Activated T-cell treated with anti-CD3 and anti-CD28 coated beads, Interleukin-2, amount 50 U/mL, for 4 hours (primary cell): ENCODE data around the gene PRKCE. TPM values are rescaled to one million over a fixed set of nuclear protein-coding genes. Genes with fewer than 3 reads are reported as not detected.

ENCODE experiments used
- ATAC-seq, 2 donors: fragments of 200-7000 bp; cut with Tn5 transposase; one replicate each; pipeline ENCODE4 v1.10.0; 2021
- DNase-seq: peaks from one replicate; pipeline ENCODE4 v3.0.0-alpha.2; 2020
- H3K27me3 Mint-ChIP-seq: one replicate; pipeline ENCODE4 v1.8.0; 2021; ENCODE audit warnings: low read depth, mixed read lengths
- H3K36me3 Mint-ChIP-seq: one replicate; pipeline ENCODE4 v1.8.0; 2022; ENCODE audit warnings: mixed read lengths; ENCODE audit not compliant: insufficient read depth
- H3K4me1 Mint-ChIP-seq: one replicate; pipeline ENCODE4 v1.8.0; 2021; ENCODE audit warnings: low read depth, mixed read lengths
- H3K4me3 Mint-ChIP-seq: one replicate; pipeline ENCODE4 v1.8.0; 2021; ENCODE audit warnings: mild to moderate bottlenecking, moderate library complexity, mixed read lengths
- H3K9me3 Mint-ChIP-seq: one replicate; pipeline ENCODE4 v1.8.0; 2021; ENCODE audit warnings: mixed read lengths
- total RNA-seq, 3 donors: library from RNA; stranded (reverse); gene quantifications; one replicate each; pipeline ENCODE4 v1.2.1, GENCODE V29; 2021

PRKCE gene
- total RNA-seq, 3 donors from 2014 or later = 9.1 to 9.5 (median 9.2) TPM

DNA sequence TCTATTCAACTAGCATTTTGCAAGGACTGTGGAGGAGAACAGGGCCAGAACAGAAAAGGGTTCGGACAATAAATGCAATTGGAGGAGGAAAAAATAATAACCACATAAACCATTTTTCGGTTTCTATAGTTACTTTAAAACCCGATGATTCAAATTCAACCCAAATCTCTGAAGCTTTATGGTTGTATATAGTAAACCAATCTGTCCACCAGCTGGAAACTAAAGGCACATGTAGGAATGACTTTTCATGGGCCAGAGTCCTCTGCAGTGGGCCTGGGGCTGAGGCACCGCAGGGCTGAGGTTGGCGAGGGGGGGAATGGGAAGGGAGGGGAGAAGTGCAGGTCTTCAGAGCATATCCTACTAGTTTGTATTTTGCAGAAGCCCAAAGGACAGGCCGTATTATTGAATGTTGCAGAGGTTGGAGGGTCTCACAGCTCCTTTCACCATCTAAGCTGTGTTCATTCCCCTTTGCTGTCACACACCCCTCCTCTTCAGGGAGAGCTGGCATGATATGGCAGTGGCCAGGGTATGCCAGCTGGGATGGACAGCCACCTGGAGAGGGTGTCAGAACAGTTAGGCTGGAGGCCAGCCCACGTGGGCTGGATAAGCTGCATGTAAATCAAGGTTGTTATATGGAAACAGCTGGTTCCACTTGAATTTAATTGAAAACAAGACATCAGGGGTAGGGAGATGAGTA, 267.1 kb downstream of the PRKCE start:
- ATAC-seq (no peak), DNase-seq (no peak)
- Mint-ChIP-seq H3K36me3 (no peaks in the 10 kb centered on the region), H3K9me3 (no peaks in the 10 kb centered on the region), H3K27me3 (no peaks in the 10 kb centered on the region), H3K4me3 (no peak overlapping the region), H3K4me1 (peaks cover 7% of the 10 kb centered on the region)

DNA sequence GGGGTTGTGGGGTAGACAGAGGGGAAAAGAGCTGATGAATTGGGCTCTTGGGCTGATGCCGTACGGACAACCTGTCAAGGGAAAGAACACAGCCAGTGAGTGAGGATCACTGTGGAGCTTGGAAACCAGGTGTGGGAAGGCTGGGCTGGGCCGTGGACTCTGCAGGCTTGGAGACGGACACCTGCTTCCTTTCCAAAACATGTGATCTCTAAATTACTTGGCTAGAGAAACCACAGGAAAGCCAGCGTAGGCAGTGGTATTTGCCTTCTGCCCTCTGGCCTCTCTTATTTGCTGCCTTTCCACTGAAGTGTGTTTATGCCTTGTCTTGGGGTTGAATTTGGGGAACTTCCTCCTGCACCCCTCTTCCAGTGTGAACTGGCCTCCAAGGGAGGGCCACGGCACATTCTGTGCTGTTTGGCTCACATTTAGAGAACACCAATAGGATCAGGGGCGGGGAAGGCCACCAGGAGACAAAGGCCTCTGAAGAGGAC, 267.7 kb downstream of the PRKCE start:
- Mint-ChIP-seq H3K4me3 (no peak overlapping the region), H3K27me3 (no peaks in the 10 kb centered on the region), H3K36me3 (no peaks in the 10 kb centered on the region), H3K4me1 (peaks cover 6% of the 10 kb centered on the region), H3K9me3 (no peaks in the 10 kb centered on the region)
- DNase-seq (no peak), ATAC-seq (no peak)

DNA sequence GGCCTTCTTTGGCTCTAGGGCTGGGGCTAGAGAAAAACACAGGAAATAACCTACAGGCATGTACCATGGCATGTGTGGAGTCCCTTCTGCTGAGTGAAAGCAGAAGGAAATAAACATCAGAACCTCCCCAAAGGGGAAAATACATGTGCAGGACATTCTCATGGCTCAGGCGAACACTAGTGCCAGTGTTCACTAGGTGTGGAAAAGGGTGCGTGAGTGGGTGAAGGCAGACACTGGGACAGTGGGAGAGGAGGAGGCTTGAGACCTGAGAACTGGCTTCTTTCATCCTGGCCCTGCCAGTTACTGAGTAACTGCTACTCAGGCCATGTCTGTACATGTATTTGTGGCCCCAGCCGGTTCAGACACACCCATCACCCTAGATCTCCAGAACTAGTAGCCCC, 268.2 kb downstream of the PRKCE start:
- ATAC-seq = no peak
- H3K4me3 Mint-ChIP-seq = no peak overlapping the region
- H3K9me3 Mint-ChIP-seq = no peaks in the 10 kb centered on the region

DNA sequence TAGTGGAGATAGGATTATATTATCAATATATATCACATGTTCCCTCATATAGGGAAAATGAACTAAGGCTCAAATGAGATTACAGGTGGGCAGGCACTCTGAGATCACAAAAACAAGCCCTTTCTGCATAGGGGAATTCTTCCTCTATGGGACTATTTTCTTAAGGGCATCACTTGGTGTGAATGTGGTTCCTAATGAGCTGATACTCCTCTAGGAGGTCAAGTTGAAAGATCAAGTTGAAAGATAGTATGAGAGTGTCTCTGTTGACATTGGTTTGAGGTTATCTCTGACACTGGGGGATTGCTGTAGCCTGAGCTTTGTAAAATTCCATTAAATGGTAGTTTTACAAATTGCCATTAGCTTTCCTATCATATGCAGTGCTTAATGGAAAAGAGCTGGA, 270.4 kb downstream of the PRKCE start:
- no peak for ATAC-seq
- Mint-ChIP-seq H3K4me3 (no peak overlapping the region), H3K36me3 (no peaks in the 10 kb centered on the region), H3K27me3 (no peaks in the 10 kb centered on the region), H3K9me3 (no peaks in the 10 kb centered on the region), H3K4me1 (peaks cover 6% of the 10 kb centered on the region)
- no peak for DNase-seq

More for the DNA sequence above, 268.2 kb downstream of the PRKCE start:
- peaks cover 6% of the 10 kb centered on the region for H3K4me1 Mint-ChIP-seq
- no peak for DNase-seq
- H3K27me3 Mint-ChIP-seq = no peaks in the 10 kb centered on the region
- no peaks in the 10 kb centered on the region for H3K36me3 Mint-ChIP-seq

DNA sequence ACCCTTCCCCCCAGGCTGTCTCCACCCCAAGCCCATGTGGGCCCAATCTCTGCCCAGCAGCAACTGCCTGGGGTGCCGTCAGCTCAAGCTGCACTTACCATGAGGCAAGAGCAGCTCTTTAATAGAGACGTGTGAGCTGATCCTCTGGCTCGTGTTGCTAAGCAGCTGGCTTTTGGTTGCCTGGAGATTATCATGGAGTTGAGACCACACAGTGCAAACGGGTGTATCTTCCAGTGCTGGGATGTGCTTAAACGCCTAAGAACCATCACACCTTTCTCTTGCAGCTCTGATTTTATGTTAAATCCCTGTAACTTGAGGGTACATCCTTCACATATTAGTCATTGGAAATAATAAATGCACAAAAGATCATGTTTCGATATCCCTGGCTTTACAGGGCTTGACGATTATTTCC, 271.1 kb downstream of the PRKCE start:
- Mint-ChIP-seq H3K4me3 (no peak overlapping the region), H3K9me3 (no peaks in the 10 kb centered on the region), H3K4me1 (peaks cover 6% of the 10 kb centered on the region), H3K27me3 (no peaks in the 10 kb centered on the region), H3K36me3 (no peaks in the 10 kb centered on the region)
- DNase-seq (no peak), ATAC-seq (no peak)

DNA sequence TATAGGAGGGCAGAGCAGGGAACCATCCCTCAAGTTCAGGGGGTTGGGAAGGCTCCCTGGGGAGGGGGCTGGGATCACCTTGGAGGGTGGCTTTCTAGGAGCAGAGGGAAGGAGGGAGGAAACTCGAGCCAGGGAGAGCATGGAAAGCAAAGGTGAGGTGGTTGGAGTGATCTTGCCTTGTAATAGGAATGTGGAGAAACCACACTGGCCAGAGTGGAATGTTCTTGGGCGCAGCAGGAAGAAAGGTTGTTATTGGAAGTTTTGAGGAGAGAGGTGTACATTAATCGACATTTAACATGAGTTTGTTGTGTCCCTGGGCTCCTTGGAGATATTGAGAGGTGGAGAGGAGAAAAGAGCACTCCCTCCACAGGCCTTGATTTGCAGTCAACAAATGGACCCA, 272.2 kb downstream of the PRKCE start:
- no peak for ATAC-seq
- no peak for DNase-seq
- no peaks in the 10 kb centered on the region for H3K27me3 Mint-ChIP-seq
- H3K9me3 Mint-ChIP-seq = no peaks in the 10 kb centered on the region
- H3K4me1 Mint-ChIP-seq = peaks cover 6% of the 10 kb centered on the region
- H3K4me3 Mint-ChIP-seq = no peak overlapping the region
- no peaks in the 10 kb centered on the region for H3K36me3 Mint-ChIP-seq

- no peaks in the 10 kb centered on the region for H3K9me3 Mint-ChIP-seq
- no peaks in the 10 kb centered on the region for H3K36me3 Mint-ChIP-seq
- DNase-seq = no peak
- ATAC-seq = no peak
- no peaks in the 10 kb centered on the region for H3K27me3 Mint-ChIP-seq
- no peak overlapping the region for H3K4me3 Mint-ChIP-seq
- peaks cover 2% of the 10 kb centered on the region for H3K4me1 Mint-ChIP-seq
Observed at GRCh38 chr2:45925026-45925425, 273.6 kb downstream of the PRKCE start.

- no peaks in the 10 kb centered on the region for H3K9me3 Mint-ChIP-seq
- no peaks in the 10 kb centered on the region for H3K36me3 Mint-ChIP-seq
- no peaks in the 10 kb centered on the region for H3K27me3 Mint-ChIP-seq
- DNase-seq (no peak), ATAC-seq (no peak)
- no peak overlapping the region for H3K4me3 Mint-ChIP-seq
- H3K4me1 Mint-ChIP-seq = no peaks in the 10 kb centered on the region
Observed at GRCh38 chr2:45925636-45926366, 274.3 kb downstream of the PRKCE start.

- no peaks in the 10 kb centered on the region for H3K9me3 Mint-ChIP-seq
- H3K27me3 Mint-ChIP-seq = no peaks in the 10 kb centered on the region
- no peaks in the 10 kb centered on the region for H3K4me1 Mint-ChIP-seq
- ATAC-seq = no peak
- no peaks in the 10 kb centered on the region for H3K36me3 Mint-ChIP-seq
- no peak overlapping the region for H3K4me3 Mint-ChIP-seq
- no peak for DNase-seq
Observed at GRCh38 chr2:45928946-45929345, 277.5 kb downstream of the PRKCE start.

- H3K4me3 Mint-ChIP-seq = no peak overlapping the region
- no peaks in the 10 kb centered on the region for H3K9me3 Mint-ChIP-seq
- no peaks in the 10 kb centered on the region for H3K27me3 Mint-ChIP-seq
- H3K4me1 Mint-ChIP-seq = no peaks in the 10 kb centered on the region
- ATAC-seq (no peak), DNase-seq (no peak)
- H3K36me3 Mint-ChIP-seq = no peaks in the 10 kb centered on the region
Observed at GRCh38 chr2:45929674-45930395, 278.4 kb downstream of the PRKCE start.

DNA sequence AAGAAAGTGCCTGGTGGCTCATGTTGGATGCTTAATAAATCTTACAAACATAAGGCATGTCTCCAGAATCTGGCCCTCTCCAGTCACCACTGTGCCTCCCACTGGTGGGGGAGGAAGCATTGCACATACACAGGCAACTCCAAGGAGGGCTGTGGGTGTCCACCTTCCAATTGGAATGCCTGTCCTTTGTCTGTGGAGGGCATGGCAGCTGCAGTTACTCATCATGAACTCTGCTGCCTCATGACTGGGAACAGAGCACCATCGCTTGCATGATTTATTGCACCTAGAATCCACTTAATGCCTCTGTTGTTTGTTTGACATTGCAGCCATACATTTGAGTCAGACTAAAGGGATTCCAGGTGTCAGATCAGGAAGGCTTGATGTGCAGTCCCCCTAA, 278.9 kb downstream of the PRKCE start:
- no peaks in the 10 kb centered on the region for H3K9me3 Mint-ChIP-seq
- H3K4me3 Mint-ChIP-seq = no peak overlapping the region
- ATAC-seq (no peak), DNase-seq (no peak)
- H3K27me3 Mint-ChIP-seq = no peaks in the 10 kb centered on the region
- H3K36me3 Mint-ChIP-seq = no peaks in the 10 kb centered on the region
- no peaks in the 10 kb centered on the region for H3K4me1 Mint-ChIP-seq

GRCh38 chr2:45932278-45932975, 281.0 kb downstream of the PRKCE start:
- ATAC-seq = no peak

GRCh38 chr2:45935791-45936622, 284.5 kb downstream of the PRKCE start:
- peak; percentile 10 for DNase-seq
- ATAC-seq = peak; percentile 62 to 63
- no peak overlapping the region for H3K4me3 Mint-ChIP-seq
- H3K4me1 Mint-ChIP-seq = peaks cover 2% of the 10 kb centered on the region
- H3K27me3 Mint-ChIP-seq = no peaks in the 10 kb centered on the region
- H3K36me3 Mint-ChIP-seq = peaks cover 4% of the 10 kb centered on the region
- H3K9me3 Mint-ChIP-seq = no peaks in the 10 kb centered on the region

More at GRCh38 chr2:45932278-45932975, 281.0 kb downstream of the PRKCE start:
- DNase-seq = no peak
- no peaks in the 10 kb centered on the region for H3K9me3 Mint-ChIP-seq
- H3K36me3 Mint-ChIP-seq = no peaks in the 10 kb centered on the region
- peaks cover 2% of the 10 kb centered on the region for H3K4me1 Mint-ChIP-seq
- H3K27me3 Mint-ChIP-seq = no peaks in the 10 kb centered on the region
- H3K4me3 Mint-ChIP-seq = no peak overlapping the region
